ENCODE results near the gene CMTR2. TPM values are rescaled to one million over a fixed set of nuclear protein-coding genes. Genes with fewer than 3 reads are reported as not detected.
A peak's percentile ranks its signal among the peaks of the same experiment; 100 is the strongest.

CMTR2 gene
- total and polyA plus RNA-seq, 2 of the 4 experiments (the other 2 are of a cell fraction) = 10.6 to 21.9 TPM

GRCh38 chr16:71303938-71304337 is 14.7 kb upstream of the CMTR2 start:
- Histone ChIP-seq H4K91ac (ENCODE audit: insufficient read depth, low read depth, low read length) (no peak overlapping the region), H3K9ac (ENCODE audit: low read depth, low read length) (no peak overlapping the region), H3K9me1 (ENCODE audit: insufficient read depth, low read length) (no peaks in the 10 kb centered on the region), H3K4me3 (ENCODE audit: insufficient read depth, low read depth, low read length) (no peak overlapping the region), H3K9me3 (ENCODE audit: control insufficient read depth, insufficient read depth, low read length) (no peaks in the 10 kb centered on the region), H3K79me1 (ENCODE audit: low read depth in 1 of 2, low read length in 2 of 2) (no peaks in the 10 kb centered on the region), H2BK20ac (ENCODE audit: low read depth, low read length) (no peak overlapping the region), H4K5ac (ENCODE audit: low read depth, low read length) (no peak overlapping the region), H3K18ac (ENCODE audit: low read depth, low read length) (no peak overlapping the region), H3K4me1 (ENCODE audit: control insufficient read depth, insufficient read depth, low read length) (no peaks in the 10 kb centered on the region), H3K27ac (ENCODE audit: insufficient read depth, low read length) (no peak overlapping the region), H2BK120ac (ENCODE audit: low read depth, low read length) (no peak overlapping the region), H2AK9ac (replicated peaks; ENCODE audit: low read depth, low read length, poor library complexity) (no peak overlapping the region), H3K4ac (ENCODE audit: low read depth, low read length) (no peak overlapping the region), H2AK5ac (ENCODE audit: low read depth, low read length) (no peak overlapping the region), H3K56ac (ENCODE audit: extremely low read depth, insufficient read depth, low read length) (no peak overlapping the region), H3K36me3 (ENCODE audit: control insufficient read depth, insufficient read depth, low read length) (no peaks in the 10 kb centered on the region), H3K4me2 (ENCODE audit: low read depth, low read length) (no peak overlapping the region), H3K27me3 (ENCODE audit: control insufficient read depth, insufficient read depth, low read length) (no peaks in the 10 kb centered on the region), H2AFZ (replicated peaks; ENCODE audit: low read length, poor library complexity) (no peak overlapping the region), H3K23ac (ENCODE audit: low read depth, low read length) (no peak overlapping the region), H4K20me1 (ENCODE audit: insufficient read depth, low read length) (no peaks in the 10 kb centered on the region), H3K14ac (replicated peaks; ENCODE audit: low read depth, low read length) (no peak overlapping the region), H2BK5ac (ENCODE audit: low read depth, low read length, poor library complexity, severe bottlenecking) (no peak overlapping the region), H4K8ac (ENCODE audit: low read depth in 2 of 2, low read length in 2 of 2) (no peak overlapping the region), H2BK15ac (ENCODE audit: low read depth, low read length) (no peak overlapping the region)
- TF ChIP-seq MAZ (IDR thresholded peaks at IDR 0.05; ENCODE audit: borderline replicate concordance, low read depth, low read length) (no peak), POLR2A (IDR thresholded peaks at IDR 0.05; ENCODE audit: low read depth, low read length) (no peak), FOS (IDR thresholded peaks at IDR 0.05; ENCODE audit: low read depth, low read length) (no peak), RAD21 (IDR thresholded peaks at IDR 0.05; ENCODE audit: low read length) (no peak), CHD1 (IDR thresholded peaks at IDR 0.05; ENCODE audit: low read depth, low read length) (no peak)
- 43% methylated on average over 1 of the region's 5 CpGs; no CpG with 5 or more reads in 1 of the 2 experiments for WGBS, 2 experiments (ENCODE audit: extremely low coverage in 2 of 2, insufficient read length in 1 of 2)
- no peak for ATAC-seq (ENCODE audit: low read depth)
- DNase-seq = peak; percentile 4
- BruUV-seq (replicated peaks) = no TSS peak
- intact Hi-C loops (cut with micrococcal nuclease) = no loop called here
- dilution Hi-C loops (cut with HindIII; ENCODE audit: low sequenced_read_pairs, unreplicated experiment) = no loop called here
- in situ Hi-C loops (cut with MboI; ENCODE audit: low sequenced_read_pairs) = no loop called here
- ChIA-PET POLR2A (ENCODE audit: unreplicated experiment) (interaction anchor here (0.6 kb wide), 1 partner anchor 15 kb away, joined by 21 read pairs; the partner anchor contains the start of gene CMTR2), CTCF (no interaction called here)
